Body of pancreas (tissue), 4 donors: ENCODE data around the gene CGB7. TPM values are rescaled to one million over a fixed set of nuclear protein-coding genes. Genes with fewer than 3 reads are reported as not detected.
"Not testable (repeated sequence)": the region's sequence is repeated elsewhere in the genome, so short reads cannot be mapped to it uniquely, and the experiment has no call there.

Experiments
- ATAC-seq: fragments of 150-250 bp; one replicate; pipeline ENCODE4 v1.9.1; 2016
- DNase-seq, 4 donors: peaks; one replicate each; pipeline ENCODE4 v3.0.0-alpha.2; 2019
- H3K27ac ChIP-seq, 4 donors: fragments of 200-600 bp; sonication (generic); 1 replicate in 3 of 4; 2 replicates in 1 of 4; pipeline versions ENCODE4 v1.5.1 to v1.6.1; 2016 to 2019; ENCODE audit warnings: mild to moderate bottlenecking in 1 of 4, mixed read lengths in 1 of 4, moderate library complexity in 1 of 4
- H3K27me3 ChIP-seq, 2 donors: fragments of 200-600 bp; sonication (generic); one replicate each; pipeline ENCODE4 v1.6.0; 2016; ENCODE audit warnings: mild to moderate bottlenecking in 1 of 2
- H3K36me3 ChIP-seq, 2 donors: fragments of 200-600 bp; sonication (generic); replicated peaks in 1 of 2; 2 replicates each; pipeline ENCODE4 v1.5.1; 2016; ENCODE audit warnings: low read depth in 2 of 2; ENCODE audit not compliant: insufficient read depth in 1 of 2
- H3K4me1 ChIP-seq: fragments of 200-600 bp; sonication (generic); one replicate; pipeline ENCODE4 v1.6.0; 2016
- H3K4me3 ChIP-seq, 2 donors: fragments of 200-600 bp; sonication (generic); 1 replicate in 1 of 2; 2 replicates in 1 of 2; pipeline ENCODE4 v1.5.1; 2016 to 2019
- H3K9me3 ChIP-seq, 3 donors: fragments of 200-600 bp; sonication (generic); 1 replicate in 2 of 3; 2 replicates in 1 of 3; pipeline ENCODE4 v1.5.1; 2016
- CTCF ChIP-seq, 7 experiments: fragments of 450-650 bp in 4 of 7; fragments of 200-600 bp in 3 of 7; sonication (generic) in 3 of 7; IDR thresholded peaks; one replicate each; pipeline ENCODE4 v1.5.1; 2016 to 2019; ENCODE audit warnings: antibody characterized with exemption in 7 of 7
- POLR2A ChIP-seq, 3 donors: fragments of 450-650 bp; IDR thresholded peaks; one replicate each; pipeline ENCODE4 v1.6.1; 2016; ENCODE audit warnings: antibody characterized with exemption in 3 of 3, mild to moderate bottlenecking in 2 of 3
- whole genome bisulfite sequencing, 2 donors: methylation state at CpG; one replicate each; pipeline ENCODE4 v1.1.5; 2017; 5-methylcytosine and 5-hydroxymethylcytosine counted together
- intact Hi-C: fragments of 100-400 bp; cut with DNase I; formaldehyde crosslinking; loops from one replicate; pipeline ENCODE4 v1.15.1; 2023
- total RNA-seq, 2 donors: library from RNA; depleted of rRNA; stranded (reverse); fragments of >200 nt; gene quantifications; one replicate each; pipeline ENCODE4 v1.1.0, GENCODE V29; 2016

CGB7 gene
- total RNA-seq, 2 donors from 2014 or later = not detected

DNA sequence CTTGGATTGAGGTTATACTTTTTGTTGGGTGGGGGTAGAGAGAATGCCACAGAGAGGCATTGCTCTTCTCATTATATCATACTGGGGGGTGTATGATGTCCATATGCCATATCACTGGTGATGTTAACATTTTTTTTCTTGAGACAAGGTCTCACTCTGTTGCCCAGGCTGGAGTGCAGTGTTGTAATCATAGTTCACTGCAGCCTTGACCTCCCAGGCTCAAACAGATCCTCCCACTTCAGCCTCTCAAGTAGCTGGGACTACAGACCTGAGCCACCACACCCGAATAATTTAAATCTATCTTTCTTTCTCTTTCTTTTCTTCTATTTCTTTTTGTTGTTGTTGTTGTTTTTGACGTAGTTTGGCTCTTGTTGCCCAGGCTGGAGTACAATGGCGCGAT lies 22.8 kb upstream of the CGB7 start:
- DNase-seq (no peak), ATAC-seq (no peak)
- Histone ChIP-seq H3K27ac (no peak overlapping the region), H3K36me3 (no peaks in the 10 kb centered on the region), H3K9me3 (no peaks in the 10 kb centered on the region), H3K27me3 (no peaks in the 10 kb centered on the region), H3K4me3 (no peak overlapping the region), H3K4me1 (peaks cover 12% of the 10 kb centered on the region)
- TF ChIP-seq CTCF (IDR thresholded peaks at IDR 0.05) (no peak), POLR2A (IDR thresholded peaks at IDR 0.05) (no peak)
- 66 to 82% methylated on average over 4 of the region's 4 CpGs for WGBS, 2 donors
- intact Hi-C loops = no loop called here

GRCh38 chr19:49074869-49075268 lies 17.3 kb upstream of the CGB7 start:
- intact Hi-C loops, H3K4me3 ChIP-seq: not testable (repeated sequence)
- DNase-seq = peak; percentile 81 to 91 (median 90)

GRCh38 chr19:49073514-49074378 lies 16.2 kb upstream of the CGB7 start:
- no peak for ATAC-seq

More at GRCh38 chr19:49074869-49075268, 17.3 kb upstream of the CGB7 start:
- not testable (repeated sequence) for H3K4me1 ChIP-seq, H3K27ac ChIP-seq, H3K36me3 ChIP-seq, H3K9me3 ChIP-seq
- WGBS, 2 donors = 9 to 12% methylated on average over 8 to 9 of the region's 9 CpGs
- peak; percentile 42 to 91 (median 82) for TF ChIP-seq CTCF (IDR thresholded peaks at IDR 0.05)
- peaks cover 0 to 30% of the 10 kb centered on the region in 2 donors for H3K27me3 ChIP-seq
- ATAC-seq = peak; percentile 67

DNA sequence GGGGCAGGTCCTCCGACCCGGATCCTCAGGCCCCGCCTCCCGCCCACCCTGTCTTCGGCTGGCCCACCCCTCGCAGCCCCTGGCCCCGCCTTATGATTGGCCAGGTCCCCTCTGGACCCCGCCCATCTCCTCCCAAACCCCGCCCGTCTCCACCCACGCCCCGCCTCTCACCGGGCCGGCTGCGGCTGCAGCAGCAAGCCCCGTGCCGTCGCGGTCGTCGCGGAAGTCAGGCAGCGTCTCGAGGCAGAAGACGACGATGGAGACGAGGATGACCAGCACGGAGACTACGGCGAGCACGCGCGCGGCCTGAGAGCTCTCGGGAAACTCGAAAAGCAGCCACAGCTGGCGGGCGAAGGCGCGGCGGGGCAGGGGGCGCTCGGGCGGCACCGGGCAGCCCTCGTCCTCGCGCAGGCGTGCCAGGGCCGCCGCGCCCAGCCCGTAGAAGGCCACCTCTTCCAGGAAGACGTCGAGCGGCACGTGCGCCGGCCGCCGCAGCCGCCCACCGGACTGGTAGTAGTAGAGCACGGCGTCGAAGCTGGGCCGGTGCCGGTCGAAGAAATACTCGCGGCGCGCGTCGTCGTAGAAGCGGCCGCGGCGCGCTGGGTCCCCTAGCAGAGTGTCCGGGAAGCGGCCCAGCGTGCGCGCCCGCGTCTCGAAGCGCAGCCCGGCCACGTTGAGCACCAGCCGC lies 14.5 kb upstream of the CGB7 start:
- no peak overlapping the region for H3K4me3 ChIP-seq
- peaks cover 0 to 30% of the 10 kb centered on the region in 2 donors for H3K27me3 ChIP-seq
- TF ChIP-seq CTCF (IDR thresholded peaks at IDR 0.05) (no peak), POLR2A (IDR thresholded peaks at IDR 0.05) (no peak)
- 1 to 13% methylated on average over 7 to 49 of the region's 93 CpGs for WGBS, 2 donors
- DNase-seq (no peak), ATAC-seq (no peak)
- intact Hi-C loops = no loop called here
- peaks cover 5% of the 10 kb centered on the region for H3K4me1 ChIP-seq
- H3K36me3 ChIP-seq = no peaks in the 10 kb centered on the region
- H3K9me3 ChIP-seq = no peaks in the 10 kb centered on the region
- no peak overlapping the region for H3K27ac ChIP-seq

More at GRCh38 chr19:49073514-49074378, 16.2 kb upstream of the CGB7 start:
- intact Hi-C loops = no loop called here
- Histone ChIP-seq H3K4me1 (peaks cover 5% of the 10 kb centered on the region), H3K36me3 (no peaks in the 10 kb centered on the region), H3K4me3 (no peak overlapping the region), H3K9me3 (no peaks in the 10 kb centered on the region), H3K27ac (no peak overlapping the region), H3K27me3 (peaks cover 0 to 30% of the 10 kb centered on the region in 2 donors)
- TF ChIP-seq POLR2A (IDR thresholded peaks at IDR 0.05) (no peak), CTCF (IDR thresholded peaks at IDR 0.05) (no peak)
- no peak for DNase-seq
- 48 to 55% methylated on average over 18 to 23 of the region's 23 CpGs for WGBS, 2 donors
